NCI-H69 (cell line): ENCODE measurements around the gene PIK3R6.
"Not testable (repeated sequence)": the region's sequence is repeated elsewhere in the genome, so short reads cannot be mapped to it uniquely, and the experiment has no call there.

Experiments used
- DNase-seq: peaks from one replicate; lab custom pipeline; 2025; lab: John Stamatoyannopoulos, UW

PIK3R6 gene

DNA sequence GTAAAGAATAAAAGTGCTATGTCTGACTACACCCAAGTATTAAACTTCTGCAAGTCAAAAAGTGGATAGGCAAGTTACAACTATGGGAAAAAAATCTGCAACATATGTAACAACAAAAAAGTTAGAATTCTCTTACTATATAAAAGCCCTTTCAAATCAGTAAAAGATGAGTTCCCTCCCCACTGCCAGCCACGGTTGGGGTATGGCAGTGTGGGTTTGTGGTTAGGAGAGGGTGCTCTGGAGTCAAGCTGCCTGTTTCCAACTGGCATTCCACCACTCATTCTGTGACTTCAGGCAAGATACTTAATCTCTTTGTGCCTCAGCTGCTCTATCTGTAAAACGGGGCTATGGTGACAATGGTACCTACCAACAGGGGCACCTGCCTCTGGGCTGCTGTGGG is 41.7 kb downstream of the PIK3R6 start:
- DNase-seq: no peak

DNA sequence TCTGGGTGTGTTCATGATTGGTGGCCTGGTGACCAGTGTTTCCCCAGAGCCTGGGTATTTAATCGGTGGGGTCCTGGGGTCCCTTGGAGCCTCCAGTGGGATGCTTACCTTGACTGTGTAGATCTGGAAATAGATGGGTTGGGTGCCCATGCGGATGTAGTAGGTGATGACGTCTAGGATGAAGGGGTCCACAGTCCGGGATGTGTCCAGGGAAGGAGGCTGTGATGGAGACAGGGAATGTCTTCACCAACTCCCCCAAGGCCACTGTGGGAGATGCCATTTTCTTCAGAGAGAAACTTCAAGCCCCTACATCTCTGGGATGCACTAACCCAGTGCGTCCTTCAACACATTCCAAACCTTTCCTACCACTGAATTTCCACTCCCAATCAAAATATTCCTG is 44.2 kb downstream of the PIK3R6 start:
- DNase-seq: no peak

DNA sequence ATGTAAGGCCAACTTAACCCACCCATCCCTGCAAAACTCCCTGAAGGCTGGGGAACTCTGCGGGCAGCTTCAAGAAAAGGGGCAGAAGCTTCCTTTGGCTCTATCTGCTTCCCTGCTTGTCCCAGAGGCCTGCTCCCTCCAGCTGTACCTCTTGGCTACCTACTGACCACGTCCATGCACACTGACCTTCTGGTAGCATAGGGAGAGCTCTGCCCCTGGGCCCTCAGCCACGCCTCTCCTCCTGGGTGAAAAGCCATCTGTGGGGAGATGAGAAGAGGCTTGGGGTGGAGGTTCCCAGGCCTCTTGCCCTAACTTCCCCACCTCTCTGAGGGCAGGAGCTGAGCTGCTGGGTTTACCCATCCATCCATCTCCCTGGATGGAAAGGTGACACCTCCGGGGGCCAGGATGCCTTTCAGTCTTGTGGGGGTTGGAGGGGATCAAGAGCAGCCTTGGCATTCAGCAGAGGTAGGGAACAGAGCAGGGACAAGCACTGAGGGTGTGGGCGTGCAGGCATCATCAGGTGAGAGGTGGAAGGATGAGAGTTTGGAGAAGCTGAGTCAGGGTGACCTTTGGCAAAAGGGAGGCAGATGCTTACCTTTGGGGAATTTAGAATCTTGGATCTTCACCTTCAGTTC is 45.0 kb downstream of the PIK3R6 start:
- DNase-seq: no peak

DNA sequence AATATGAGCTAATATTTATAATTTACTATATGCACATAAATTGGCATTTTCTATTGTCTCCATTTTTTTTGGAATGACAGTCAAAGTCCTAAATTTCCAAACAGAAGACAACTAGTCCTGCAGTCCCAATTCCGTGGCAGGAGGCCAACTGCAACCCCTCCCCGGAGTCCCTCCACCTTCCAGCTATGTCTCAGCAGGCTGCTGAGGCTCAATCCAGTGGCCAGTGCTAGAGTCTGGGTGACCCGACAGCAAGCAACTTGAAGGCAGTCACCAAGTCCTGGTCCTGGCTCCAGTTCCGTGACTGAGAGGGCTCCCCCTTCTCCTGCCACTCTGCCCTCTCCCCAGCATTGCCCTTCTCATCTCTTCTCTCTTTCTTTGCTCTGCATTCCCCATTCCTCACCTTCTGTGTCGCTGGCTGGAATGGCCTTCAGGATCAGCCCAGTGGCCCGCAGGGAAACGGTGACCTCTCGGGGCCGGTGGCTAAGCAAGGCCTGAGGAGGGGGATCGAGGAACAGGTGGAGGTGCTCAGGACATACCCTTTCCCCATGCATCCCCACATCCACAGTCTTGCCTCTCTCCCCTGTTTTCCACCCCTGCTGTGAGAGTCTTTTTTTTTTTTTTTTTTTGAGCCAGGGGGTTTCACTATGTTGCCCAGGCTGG is 45.9 kb downstream of the PIK3R6 start:
- DNase-seq: no peak

DNA sequence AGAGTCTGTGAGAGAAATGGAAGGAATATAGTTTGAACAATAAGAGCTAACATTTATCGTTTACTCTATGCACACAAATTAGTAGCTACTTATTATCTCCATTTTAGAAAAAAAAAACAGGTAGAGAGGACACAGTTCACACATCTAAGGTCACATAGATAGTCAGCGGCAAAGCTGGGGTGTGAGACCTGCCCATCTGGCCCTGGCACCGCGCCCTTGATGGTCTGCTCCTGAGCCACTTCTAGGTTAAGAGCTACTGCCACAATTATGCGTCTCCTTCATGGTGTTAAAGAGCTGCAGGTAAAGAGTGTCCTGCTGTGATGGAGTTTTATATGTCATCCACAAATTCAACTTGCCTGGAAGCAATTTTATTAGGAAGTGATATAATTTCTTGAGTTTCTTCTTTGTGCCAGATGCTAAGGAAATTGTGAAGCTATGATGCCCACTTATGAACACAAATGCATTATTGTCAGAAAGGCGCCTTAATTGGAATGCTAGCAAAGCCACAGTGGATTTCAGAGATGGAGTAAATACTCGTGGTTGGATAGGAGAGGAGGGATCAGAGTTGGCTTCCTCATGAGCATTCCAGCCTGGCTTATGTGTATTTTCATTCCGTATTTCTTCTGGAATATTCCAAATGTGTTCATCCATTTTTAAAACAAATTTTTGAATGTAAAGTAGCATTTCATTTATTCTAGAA is 47.0 kb downstream of the PIK3R6 start:
- DNase-seq: peak; percentile 71

DNA sequence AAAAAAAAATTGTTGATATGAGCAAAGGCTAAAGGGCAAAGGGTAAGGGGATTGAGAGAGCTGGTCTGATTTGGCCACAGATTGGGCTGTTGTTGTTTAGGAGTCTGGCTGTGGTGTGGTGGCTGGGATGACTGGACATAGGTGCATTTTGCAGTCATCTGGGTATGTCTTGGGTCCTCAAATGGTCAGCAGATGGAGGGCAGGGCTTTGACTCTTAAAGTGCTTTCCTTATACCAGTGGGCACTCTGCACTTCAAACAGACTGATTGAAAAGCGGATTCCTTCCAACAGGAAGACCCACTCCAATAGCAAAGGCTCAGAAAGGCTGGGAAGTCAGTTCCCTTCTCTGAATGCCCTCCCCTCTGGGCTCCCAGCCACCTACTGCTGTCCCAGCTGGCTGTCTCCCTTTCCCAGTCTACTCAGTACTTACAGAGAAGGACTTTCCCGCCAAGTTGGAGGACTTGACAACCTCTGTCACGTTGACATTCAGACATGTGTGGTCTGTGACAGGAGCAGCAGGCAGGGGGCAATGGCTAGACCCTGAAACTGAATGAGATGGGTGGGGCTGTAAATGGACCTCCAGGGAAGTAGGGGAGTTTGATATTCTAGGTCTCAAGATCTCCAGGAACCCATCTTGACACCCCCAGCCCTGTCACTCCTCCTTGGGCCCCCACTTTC is 48.7 kb downstream of the PIK3R6 start:
- DNase-seq: peak; percentile 1

DNA sequence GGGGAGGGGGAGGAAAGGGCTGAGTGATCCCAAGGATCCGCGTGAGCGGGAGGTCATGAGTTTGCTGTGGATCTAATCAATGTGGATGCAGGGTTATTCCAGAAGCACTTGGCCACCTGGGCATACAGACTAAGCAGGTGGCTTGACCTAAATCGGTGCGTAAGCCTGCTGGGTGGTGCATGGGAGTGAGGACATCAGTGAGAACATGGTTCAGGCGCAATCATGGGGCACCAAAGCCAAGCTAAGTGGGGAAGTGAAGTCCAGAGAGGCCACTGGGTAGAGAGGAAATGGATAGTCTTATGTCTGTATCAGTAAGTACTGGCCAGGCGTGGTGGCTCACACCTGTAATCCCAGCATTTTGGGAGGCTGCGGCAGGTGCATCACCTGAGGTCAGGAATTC is 49.4 kb downstream of the PIK3R6 start:
- no peak for DNase-seq

DNA sequence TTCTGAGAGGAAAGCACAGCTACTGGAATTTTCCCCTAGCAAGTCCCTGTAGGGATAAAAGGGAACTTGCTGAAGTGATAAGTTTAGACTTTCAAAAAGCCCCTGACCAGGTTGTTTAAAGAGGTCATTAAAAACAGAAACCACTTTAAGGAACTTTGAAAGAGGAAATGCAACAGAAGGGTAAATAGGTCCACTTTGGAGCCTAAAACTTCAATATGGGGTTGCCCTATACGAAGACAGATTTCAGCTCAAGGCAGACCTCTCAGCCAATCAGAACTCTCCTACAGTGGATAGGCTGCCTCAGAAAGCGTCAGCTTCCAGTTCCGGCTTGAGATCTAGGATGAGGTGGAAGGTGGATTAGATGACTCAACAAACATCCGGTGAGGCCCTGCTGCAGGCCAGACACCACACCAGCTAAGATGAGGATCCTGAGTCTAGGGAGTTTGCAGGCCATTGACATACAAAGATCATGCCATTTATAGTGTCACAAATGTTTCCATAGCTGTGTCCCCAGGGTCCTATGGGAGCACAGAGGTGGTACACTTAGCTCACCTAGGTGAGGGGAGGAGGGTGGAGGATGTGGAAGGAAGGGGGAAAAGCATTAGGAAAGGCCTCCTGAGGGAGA is 60.4 kb downstream of the PIK3R6 start:
- DNase-seq: no peak

DNA sequence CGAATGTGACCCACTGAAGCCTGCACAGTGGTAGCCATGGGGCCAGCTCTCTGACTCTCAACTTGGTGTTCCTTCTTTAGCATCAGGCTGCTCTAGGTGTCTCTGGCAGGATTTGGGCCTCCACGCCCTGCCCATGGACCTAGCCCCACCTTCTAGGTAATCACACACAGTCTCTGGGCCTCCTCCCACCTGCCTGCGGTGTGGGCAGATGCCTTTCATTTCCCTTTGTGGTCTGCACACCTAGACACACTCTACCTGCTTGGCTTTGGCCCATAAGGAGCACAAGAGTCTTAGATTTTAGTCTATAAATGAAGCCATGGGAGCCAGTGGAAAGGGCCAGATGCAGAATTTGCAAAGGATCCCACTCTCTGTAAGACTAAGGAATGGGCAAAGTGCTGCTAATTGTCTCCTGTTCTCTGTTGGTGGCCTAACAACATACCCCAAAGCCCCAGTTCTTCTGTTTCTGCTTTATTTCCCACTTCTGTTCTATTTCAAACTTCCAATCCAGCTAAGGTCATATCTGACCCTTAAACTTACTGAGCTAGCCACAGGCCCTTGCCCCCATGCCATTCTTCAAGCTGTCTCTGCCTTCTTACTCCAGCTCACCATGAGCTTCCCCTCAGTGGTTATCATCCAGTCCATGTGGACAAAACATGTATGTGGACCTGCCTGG is 61.1 kb downstream of the PIK3R6 start:
- DNase-seq: no peak

DNA sequence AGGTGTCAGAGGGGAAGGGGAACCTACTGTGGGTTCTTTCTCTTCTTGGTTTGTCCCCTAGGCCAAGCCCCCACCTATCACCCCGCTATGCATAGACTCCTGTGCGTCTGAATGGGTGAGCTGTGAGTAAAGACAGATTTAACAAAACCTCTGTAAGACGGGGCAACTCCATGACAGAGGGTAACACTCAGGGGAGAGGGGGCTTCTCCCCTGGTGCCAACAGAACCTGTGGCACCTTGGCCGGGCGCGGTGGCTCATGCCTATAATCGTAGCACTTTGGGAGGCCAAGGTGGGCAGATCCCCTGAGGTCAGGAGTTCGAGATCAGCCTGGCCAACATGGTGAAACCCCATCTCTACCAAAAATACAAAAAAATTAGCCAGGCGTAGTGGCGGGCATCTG is 62.1 kb downstream of the PIK3R6 start:
- DNase-seq: not testable (repeated sequence)

DNA sequence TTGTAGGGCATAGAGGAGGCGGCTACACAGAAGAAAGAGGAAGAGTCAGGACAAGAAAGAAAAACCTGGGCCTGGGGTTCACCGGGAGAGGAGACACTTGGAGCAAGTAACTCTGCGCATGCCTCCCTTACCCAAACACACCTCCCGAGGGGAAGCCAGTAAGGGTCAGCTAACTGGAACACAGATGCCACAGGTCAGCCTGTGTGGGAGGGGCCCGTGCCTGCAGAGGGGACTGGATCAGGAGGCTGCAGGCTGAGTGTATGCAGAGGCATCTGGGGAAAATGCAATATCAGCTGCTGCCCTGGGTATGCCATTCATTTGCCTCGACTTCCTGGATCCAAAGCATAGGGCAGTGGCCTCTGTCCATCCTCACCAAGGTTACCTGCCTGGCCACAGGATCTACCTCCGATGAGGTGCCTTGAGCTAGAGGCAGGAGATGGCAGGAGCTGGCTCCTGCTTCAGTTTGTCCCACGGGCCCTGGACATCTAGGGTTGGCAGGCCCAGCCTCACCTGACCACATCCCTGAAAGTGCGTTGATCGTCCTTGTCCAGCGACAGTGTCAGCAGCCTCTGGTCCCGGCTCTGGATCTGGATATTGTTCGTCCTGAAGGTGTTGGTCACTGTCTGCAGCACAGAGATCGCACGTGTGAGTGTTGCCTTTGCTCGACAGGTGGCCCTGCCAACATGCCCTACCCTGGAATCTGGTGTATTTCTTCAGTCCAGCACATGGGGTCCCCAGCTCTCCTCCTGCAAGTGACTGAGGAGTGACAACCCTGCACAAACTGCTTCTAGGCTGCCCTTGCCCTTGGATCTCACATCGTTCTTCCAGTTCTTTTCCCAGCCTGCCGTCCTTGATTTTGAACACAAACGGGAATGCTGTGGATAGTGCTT is 63.7 kb downstream of the PIK3R6 start:
- peak; percentile 5 for DNase-seq

DNA sequence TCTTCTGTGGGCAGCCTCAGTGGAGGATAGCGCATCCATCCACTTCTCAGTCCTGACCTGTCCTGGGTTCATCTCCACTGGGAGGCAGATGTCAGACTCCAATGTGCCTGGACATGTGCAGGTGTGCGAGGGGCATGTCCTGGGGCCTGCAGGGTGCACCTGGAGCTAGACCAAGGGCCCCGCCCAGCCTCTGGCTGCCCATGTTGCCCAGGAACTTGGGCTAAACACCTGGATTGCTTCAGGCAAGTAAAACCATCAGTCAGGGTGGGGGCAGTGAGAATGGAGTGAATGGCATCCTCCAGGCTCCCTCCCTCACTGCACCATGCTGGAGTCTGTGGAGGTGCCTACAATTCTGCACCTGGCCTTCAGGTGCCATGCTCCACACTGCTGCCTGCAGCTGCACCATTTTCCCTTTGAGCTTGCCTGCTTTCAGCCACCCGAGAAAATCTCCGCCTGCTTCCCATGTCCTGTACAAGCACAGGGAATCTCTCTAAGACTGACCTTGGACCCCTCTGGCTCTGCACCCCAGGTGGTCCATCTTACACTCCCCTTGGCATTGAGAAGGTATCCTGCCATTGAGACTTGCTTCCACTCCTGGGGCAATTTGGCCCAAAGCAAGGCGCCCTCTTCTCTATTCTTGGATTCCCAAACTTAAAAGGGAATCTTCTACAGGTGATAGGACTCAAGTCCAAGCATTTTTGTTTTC is 66.2 kb downstream of the PIK3R6 start:
- DNase-seq: peak; percentile 17

DNA sequence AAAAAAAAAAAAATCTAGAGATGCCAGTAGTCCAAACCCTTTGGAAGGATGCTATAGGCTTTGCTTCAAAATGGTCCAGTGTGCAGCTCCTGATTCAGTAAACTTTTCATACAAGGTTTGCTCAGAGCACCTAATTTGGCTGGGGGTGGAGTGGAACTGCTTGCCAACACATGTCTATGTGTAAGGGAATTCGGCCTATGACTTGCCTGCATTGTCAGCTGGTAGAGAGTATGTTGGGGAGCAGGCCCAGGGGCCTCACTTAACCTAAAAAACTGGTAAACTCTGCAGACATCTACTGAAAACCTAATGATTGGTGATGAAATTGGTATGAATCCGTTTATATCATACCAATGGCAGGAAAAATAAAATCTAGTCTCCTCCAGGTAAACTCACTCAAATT is 66.8 kb downstream of the PIK3R6 start:
- DNase-seq: no peak

DNA sequence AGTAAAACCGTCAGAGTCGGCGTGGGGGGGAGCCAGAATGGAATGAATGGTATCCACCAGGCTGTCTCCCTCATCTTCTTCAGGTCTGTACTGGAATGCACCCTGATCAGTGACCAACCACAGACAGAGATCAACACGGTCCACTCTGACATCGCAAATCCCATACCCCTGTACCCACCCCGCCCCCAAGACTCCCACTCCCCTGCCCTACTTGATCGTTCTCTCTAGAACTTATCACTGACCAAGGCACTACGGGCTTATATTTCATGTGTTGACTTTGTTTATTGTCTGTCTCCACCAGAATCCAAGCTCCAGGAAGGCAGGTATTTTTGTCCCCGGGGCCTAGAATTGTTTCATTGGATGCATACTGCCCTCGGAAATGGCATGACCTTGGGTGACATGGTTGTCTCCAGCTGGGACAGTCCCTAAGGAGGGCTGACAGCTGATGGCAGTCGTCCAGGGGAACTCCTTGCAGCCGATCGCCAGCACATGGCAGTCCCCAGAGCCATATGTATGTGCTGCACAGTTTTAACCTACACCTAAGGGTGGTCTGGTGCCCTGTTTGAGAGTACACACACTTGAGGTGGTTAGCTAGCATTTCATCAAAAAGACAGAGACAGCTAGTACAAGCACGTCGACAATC is 67.8 kb downstream of the PIK3R6 start:
- DNase-seq: no peak

DNA sequence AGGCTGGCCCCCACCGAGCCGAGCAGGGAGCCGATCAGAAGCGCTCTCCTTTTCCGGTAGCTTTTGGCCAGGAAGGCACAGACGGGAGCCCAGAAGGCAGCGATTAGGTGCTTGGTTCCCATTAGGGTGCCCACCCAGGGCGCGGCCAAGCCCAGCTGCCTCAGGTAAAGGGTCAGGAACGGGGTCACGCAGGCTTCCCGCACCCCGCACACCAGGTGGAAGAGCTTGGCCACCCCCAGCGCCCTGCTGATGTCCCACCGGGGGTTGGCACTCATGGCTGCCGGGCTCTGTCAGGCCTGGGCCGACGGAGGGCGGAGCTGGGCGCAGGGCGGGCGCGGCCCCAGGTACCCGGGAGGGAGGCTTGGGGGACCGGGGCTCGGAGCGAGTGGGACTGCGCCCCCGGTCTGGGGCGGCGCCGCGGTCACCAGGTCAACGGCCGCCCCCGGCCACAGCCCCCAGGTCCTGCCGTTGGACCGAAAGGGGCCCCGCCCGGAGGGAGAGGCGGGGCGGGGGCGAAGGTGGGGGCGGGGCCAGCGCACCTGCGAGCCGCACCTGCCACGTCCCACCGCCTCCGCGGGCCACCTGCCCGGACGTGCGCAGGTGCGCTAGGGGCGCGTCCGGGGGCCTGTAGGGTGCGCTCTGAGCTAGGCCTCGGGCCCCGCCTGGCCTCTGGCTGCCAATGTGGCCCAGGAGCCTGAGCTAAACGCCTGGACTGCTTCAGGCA is 68.5 kb downstream of the PIK3R6 start, which contains the start of gene MFSD6L:
TSS of gene MFSD6L (minus strand) at position 520 of the 724 bp plus-strand sequence. CDS start at position 275, 245 bp downstream.
- DNase-seq: peak; percentile 68

DNA sequence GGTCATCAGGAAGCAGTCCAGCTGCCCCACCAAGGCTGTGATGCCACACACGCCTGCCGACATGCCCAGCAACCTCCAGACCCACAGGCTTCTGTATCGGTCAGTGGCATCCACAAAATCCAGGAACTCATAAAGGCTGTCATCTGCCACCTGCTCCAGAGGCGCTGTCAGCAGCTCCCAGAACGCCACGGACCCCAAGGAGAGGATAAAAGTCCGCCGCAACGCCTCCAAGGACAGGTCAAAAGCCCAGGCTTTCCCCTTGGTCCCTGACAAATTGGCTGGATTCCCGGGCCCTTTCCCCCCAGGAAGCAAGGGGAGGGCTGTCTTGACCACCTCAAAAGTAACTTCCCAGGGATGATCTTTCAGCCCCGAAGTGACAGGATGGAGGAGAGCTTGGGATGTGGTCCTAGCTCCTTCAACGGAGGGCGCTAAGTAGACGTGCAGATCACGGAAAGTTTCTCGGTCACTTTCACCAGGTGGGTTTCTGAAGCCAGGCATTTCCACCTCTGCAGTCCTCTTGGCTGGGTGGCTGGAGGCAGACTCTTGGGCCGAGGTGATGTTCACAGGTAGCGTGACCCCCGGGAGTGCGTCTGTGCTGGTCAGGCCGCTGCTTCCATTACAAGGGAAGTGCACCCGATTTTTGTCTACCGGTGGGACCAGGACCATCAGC is 69.2 kb downstream of the PIK3R6 start:
- DNase-seq: no peak

DNA sequence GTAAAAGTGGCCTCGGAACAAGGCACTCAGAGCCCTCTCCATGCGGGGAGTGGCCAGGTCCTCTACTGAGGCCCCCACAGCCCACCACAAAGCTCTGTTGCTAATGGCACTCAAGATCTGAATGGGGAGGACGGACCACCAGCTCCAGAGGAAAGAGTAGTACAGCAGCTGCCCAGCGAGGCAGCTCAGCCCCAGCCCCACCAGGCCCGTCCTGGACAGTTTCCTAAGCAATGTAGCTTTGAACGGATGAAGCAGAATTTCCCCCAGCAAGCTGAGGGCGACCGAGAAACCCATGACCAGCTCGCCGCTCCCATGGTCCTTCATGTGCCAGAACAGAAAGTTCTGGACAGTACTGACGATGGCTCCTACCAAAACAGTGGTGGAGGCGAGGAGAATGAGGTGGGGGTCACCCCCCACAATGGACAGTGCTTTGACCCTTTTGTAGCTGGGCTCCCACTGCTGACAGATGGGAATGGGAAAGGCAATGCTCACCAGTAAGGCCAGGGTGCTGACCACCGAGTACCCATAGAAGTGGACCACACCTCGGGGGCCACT is 69.8 kb downstream of the PIK3R6 start:
- DNase-seq: no peak

DNA sequence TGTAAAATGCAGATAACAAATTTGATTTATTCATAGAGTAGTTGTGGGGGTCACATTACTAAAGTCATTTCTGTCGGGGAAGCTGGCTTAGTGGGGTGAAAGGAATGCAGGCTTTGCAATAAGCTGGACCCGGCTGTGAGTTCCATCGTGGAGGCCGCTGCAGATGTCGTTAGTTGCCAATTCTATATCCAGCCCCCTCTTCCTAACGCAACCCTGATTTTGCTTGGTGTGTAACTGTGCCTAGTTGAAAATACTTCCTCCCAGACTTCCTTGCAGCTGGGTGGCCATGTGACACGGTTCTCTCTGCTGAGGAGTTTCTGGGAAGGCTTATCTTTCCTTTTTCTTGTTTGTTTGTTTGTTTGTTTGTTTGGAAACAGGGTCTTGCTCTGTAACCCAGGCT is 72.8 kb downstream of the PIK3R6 start:
- DNase-seq: no peak
